NCI-H2029 treated with DMSO at 0.1 percent for 48 hours (cell line): ENCODE results near the gene MACROD1.
A peak's percentile ranks its signal among the peaks of the same experiment; 100 is the strongest.

Experiments used
- DNase-seq: peaks from one replicate; lab custom pipeline; 2025; lab: John Stamatoyannopoulos, UW

MACROD1 gene

GRCh38 chr11:64131683-64132190 is 34.2 kb downstream of the MACROD1 start:
- DNase-seq, result peak; percentile 75

- peak; percentile 19 for DNase-seq
Measured at GRCh38 chr11:64130618-64131017, 35.3 kb downstream of the MACROD1 start.

- no peak for DNase-seq
Measured at GRCh38 chr11:64129403-64129802, 36.5 kb downstream of the MACROD1 start.

GRCh38 chr11:64128255-64129006 is 37.5 kb downstream of the MACROD1 start:
- no peak for DNase-seq

- no peak for DNase-seq
Measured at GRCh38 chr11:64127267-64128072, 38.4 kb downstream of the MACROD1 start.

GRCh38 chr11:64126796-64127195 is 39.1 kb downstream of the MACROD1 start:
- DNase-seq, result no peak

GRCh38 chr11:64126371-64126770 is 39.5 kb downstream of the MACROD1 start:
- DNase-seq, result no peak

DNA sequence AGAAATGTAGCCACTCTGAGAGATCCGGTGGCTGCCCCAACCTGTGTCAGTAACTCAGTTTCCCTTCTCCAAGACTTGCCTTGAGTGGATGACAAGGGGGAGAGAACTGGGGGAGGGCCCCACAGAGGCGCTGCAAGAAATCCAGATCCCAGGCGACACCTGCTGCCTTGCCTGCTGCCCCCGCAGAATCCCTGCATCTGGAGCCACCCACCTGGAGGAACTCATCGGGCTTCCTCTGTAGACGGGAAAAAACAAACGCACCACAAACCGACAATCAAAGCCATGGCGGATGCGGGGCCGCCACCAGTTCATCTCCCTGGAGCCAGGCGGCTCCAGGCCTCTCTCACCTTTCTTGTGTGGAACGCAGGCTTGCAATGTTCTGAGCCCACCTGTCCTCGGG is 40.2 kb downstream of the MACROD1 start:
- DNase-seq, result no peak

DNA sequence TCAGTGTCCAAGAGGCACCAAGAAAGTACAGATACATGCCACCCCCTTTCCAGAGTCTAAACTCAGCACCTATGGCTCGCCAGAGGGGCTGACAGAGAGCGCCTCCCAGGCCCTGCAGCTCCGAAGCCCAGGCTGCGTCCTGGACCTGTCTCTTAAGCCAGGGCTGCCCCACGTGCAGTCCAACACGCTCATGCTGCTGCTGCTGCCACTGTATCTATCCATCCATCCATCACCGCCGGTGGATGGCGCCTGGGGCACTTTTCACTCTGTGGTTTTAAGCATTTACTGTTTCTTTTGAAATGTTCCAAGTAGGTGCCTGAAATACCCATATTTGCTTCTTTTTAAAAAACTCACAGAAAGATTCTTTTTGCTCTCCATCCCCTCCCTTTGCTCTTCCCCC is 41.8 kb downstream of the MACROD1 start:
- no peak for DNase-seq

- no peak for DNase-seq
Measured at GRCh38 chr11:64123679-64124078, 42.2 kb downstream of the MACROD1 start.

GRCh38 chr11:64122411-64123410 is 43.2 kb downstream of the MACROD1 start:
- DNase-seq, result peak; percentile 93

- DNase-seq, result no peak
Measured at GRCh38 chr11:64121663-64122410, 44.1 kb downstream of the MACROD1 start.

GRCh38 chr11:64120951-64121569 is 44.9 kb downstream of the MACROD1 start:
- DNase-seq, result no peak

DNA sequence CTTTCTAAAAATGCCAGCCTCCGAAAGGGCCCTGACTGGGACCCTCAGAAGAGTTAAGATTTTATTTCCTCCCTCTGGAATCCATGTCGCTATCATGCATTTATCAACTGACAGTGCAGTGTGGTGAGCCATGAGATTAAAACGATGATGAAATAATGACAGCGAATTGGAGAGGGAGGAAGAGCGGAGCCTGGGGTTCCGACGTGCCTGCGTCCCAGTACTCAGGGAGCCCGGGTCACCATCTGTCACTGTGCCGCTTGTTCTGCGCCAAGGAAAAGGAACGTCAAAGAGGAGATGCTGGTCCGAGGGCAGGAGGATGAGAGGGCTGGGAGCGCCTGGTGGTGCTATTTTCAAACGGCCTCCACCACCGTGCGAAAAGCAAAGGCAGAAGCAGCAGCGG is 46.2 kb downstream of the MACROD1 start:
- no peak for DNase-seq

DNA sequence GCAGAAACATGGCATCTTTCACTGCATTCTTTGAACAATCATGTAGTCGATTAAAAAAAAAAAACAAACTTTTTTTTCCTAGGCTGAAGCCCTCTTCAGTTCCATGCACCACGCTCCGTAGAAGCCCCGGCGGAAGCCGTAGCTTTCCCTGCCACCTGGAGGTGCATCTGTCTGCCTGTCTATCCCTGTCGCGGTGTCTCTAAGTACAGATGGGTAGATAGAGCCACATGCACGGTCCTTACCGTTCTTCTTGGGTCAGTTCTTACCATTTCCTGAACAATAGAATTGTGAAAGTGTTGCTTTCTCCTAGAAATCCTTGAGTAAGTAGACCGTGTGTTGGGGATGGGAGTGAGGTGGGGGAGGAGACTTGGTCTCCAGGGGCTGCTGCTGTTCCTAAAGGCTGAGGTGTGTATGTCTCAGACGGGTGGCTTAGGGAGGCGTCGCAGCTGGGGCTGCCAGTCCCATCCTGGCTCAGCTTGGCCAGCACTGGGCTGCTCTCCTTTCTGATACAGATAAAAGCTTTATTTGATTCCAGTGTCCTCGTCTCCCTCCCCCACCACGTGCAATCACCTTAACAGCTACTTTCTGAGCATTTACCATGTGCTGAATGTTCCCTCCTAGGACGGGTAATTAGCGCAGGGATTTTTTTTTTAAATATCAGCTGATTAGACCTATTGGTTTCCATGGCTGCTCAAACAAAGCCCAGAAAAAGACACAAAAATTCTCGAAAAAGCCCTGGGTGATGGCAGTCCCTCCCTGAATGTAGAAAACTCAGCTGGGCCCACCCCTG is 46.8 kb downstream of the MACROD1 start:
- no peak for DNase-seq

- DNase-seq, result no peak
Measured at GRCh38 chr11:64117763-64118459, 48.0 kb downstream of the MACROD1 start.

DNA sequence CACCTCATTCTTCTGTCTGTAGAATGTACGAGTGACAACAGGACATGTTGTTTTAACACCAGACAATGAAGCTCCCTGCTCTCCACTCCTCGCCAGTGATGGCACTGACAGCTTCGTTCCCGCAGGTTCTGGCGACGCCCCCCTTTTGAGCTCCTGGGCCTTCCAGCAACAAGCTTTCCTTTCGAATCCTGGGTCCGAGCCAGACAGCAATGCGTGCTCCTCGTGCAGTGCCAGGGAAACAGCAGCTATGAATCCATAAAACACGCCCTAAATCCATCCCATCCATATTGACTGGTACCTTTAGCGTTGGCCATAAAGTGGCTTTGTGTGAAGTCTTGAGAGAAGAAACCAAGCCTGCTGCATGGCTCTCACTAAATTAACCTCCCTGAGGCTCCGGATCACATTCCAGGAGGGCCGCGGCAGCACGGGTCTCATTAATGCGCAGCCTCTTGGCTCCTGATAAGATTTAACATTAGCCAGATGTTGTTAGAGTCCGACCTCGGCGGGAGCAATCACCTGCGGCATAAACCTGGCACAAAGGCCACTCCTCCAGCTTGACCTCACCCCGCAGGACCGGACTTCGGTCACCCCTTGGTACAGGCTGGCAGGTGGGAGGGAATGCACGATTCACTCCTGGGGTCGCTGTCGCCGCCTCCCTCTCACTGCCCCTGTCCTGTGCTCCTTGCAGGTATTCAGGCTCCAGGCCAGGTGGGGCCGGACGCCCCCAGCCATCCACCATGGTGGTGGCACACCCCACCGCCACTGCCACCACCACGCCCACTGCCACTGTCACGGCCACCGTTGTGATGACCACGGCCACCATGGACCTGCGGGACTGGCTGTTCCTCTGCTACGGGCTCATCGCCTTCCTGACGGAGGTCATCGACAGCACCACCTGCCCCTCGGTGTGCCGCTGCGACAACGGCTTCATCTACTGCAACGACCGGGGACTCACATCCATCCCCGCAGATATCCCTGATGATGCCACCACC is 50.1 kb downstream of the MACROD1 start:
- no peak for DNase-seq

- no peak for DNase-seq
Measured at GRCh38 chr11:64114231-64114630, 51.7 kb downstream of the MACROD1 start.
